PC-3 (cell line): ENCODE results near the gene CENPT. TPM values are rescaled to one million over a fixed set of nuclear protein-coding genes. Genes with fewer than 3 reads are reported as not detected.

ENCODE experiments used
- ATAC-seq: fragments of 200-7000 bp; cut with Tn5 transposase; 2 replicates; pipeline ENCODE4 v1.9.1; 2020; ENCODE audit warnings: mild to moderate bottlenecking, moderate library complexity
- BruUV-seq: library from RNA; stranded (reverse); fragments of 400-500 nt; replicated peaks from 2 replicates; lab custom pipeline; 2021; lab: Mats Ljungman, UMichigan
- CTCF ChIA-PET: fragments of 300-600 bp; sonication (Branson Sonifier 250); formaldehyde crosslinking; loops from one replicate; lab custom pipeline; 2022; ENCODE audit warnings: antibody characterized with exemption; lab: Charles Lee
- POLR2A ChIA-PET: fragments of 300-600 bp; sonication (Branson Sonifier 250); formaldehyde crosslinking; loops from one replicate; lab custom pipeline; 2022; ENCODE audit warnings: antibody characterized with exemption; ENCODE audit not compliant: unreplicated experiment; lab: Charles Lee
- DNase-seq: peaks from one replicate; pipeline ENCODE4 v3.0.0-alpha.2; 2015
- H2AFZ ChIP-seq: fragments of 300-600 bp; sonication (generic); 2 replicates; pipeline ENCODE4 v1.6.0; 2016; ENCODE audit warnings: antibody characterized with exemption, low read length
- H3F3A ChIP-seq: fragments of 300-600 bp; sonication (generic); one replicate; pipeline ENCODE4 v1.6.0; 2017; ENCODE audit warnings: antibody characterized with exemption, low read length, control low read depth, mild to moderate bottlenecking; ENCODE audit not compliant: unreplicated experiment
- H3K27ac ChIP-seq: fragments of 300-600 bp; sonication (generic); 2 replicates; pipeline ENCODE4 v1.5.1; 2016; ENCODE audit warnings: mild to moderate bottlenecking, low read length
- H3K27me3 ChIP-seq: fragments of 300-600 bp; sonication (generic); 2 replicates; pipeline ENCODE4 v1.6.1; 2016; ENCODE audit warnings: low read length, mixed read lengths
- H3K36me3 ChIP-seq: fragments of 300-600 bp; sonication (generic); 2 replicates; pipeline ENCODE4 v1.6.1; 2016; ENCODE audit warnings: low read depth, mixed run types, low read length, mixed read lengths
- H3K4me1 ChIP-seq: fragments of 300-600 bp; sonication (generic); 2 replicates; pipeline ENCODE4 v1.5.1; 2016; ENCODE audit warnings: low read length; ENCODE audit not compliant: insufficient read depth
- H3K4me2 ChIP-seq: fragments of 300-600 bp; sonication (generic); 2 replicates; pipeline ENCODE4 v1.6.0; 2016; ENCODE audit warnings: low read length
- H3K4me3 ChIP-seq: fragments of 300-600 bp; sonication (generic); 2 replicates; pipeline ENCODE4 v1.5.1; 2016; ENCODE audit warnings: mild to moderate bottlenecking, low read length, mixed read lengths
- H3K79me2 ChIP-seq: fragments of 300-600 bp; sonication (generic); 2 replicates; pipeline ENCODE4 v1.6.1; 2017; ENCODE audit warnings: low read length, mixed read lengths
- H3K9ac ChIP-seq: fragments of 300-600 bp; sonication (generic); 2 replicates; pipeline ENCODE4 v1.6.0; 2016; ENCODE audit warnings: mild to moderate bottlenecking, low read length
- H3K9me2 ChIP-seq: fragments of 300-600 bp; sonication (generic); replicated peaks from 2 replicates; pipeline ENCODE4 v1.6.1; 2016; ENCODE audit warnings: mixed run types, low read length, mixed read lengths
- H3K9me3 ChIP-seq: fragments of 300-600 bp; sonication (generic); 2 replicates; pipeline ENCODE4 v1.6.1; 2016; ENCODE audit warnings: low read length, mixed read lengths
- H4K20me1 ChIP-seq: fragments of 300-600 bp; sonication (generic); 2 replicates; pipeline ENCODE4 v1.6.1; 2016; ENCODE audit warnings: low read length, mixed read lengths
- EZH2 ChIP-seq: fragments of 300-600 bp; sonication (generic); IDR thresholded peaks from one replicate; pipeline ENCODE4 v1.6.1; 2017; ENCODE audit warnings: antibody characterized with exemption, mild to moderate bottlenecking, low read length; ENCODE audit not compliant: unreplicated experiment
- EZH2phosphoT487 ChIP-seq: fragments of 300-600 bp; sonication (generic); IDR thresholded peaks from 2 replicates; pipeline ENCODE4 v1.6.1; 2018; ENCODE audit warnings: mild to moderate bottlenecking, antibody characterized with exemption, low read length, borderline replicate concordance
- intact Hi-C: fragments of 100-400 bp; cut with micrococcal nuclease; formaldehyde crosslinking; loops from 2 replicates; pipeline ENCODE4 v1.9.0; 2023
- total RNA-seq: library from RNA; depleted of rRNA; stranded (reverse); fragments of >200 nt; gene quantifications from 2 replicates; pipeline ENCODE4 v1.2.3, GENCODE V29; 2014
- TF ChIP-seq, protein P1 (sequence below): fragments of 300-600 bp; sonication (generic); conservative IDR thresholded peaks from 2 replicates; pipeline ENCODE4 v1.5.1; 2017; ENCODE audit warnings: antibody characterized with exemption, low read depth, mild to moderate bottlenecking, low read length

CENPT gene
- total RNA-seq, 1 experiment from 2014 or later, result 35.1 TPM

DNA sequence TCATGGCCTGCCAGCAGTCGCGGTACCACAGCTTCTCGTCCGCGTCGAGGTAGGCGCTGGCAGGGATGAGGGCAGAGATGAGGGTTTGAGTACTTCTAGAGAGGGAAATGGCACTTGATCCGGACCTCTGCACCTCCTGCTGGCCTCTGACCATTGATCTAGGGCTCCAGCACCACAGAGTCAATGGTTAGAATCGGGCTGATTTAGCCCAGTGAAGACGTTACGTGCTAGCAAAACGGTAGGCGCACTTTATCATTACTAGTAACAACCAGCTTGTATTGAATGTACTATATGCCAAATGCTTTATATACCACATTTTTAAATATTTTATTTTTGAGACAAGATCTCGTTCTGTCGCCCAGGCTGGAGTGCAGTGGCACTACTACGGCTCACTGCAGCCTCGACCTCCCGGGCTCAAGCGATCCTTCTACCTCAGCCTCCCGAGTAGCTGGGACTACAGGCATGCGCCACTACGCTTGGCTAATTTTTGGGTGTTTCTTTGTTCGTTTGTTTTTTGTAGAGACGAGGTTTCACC, 40.3 kb downstream of the CENPT start:
- no peak overlapping the region for H3K27ac ChIP-seq
- no TSS peak for BruUV-seq

DNA sequence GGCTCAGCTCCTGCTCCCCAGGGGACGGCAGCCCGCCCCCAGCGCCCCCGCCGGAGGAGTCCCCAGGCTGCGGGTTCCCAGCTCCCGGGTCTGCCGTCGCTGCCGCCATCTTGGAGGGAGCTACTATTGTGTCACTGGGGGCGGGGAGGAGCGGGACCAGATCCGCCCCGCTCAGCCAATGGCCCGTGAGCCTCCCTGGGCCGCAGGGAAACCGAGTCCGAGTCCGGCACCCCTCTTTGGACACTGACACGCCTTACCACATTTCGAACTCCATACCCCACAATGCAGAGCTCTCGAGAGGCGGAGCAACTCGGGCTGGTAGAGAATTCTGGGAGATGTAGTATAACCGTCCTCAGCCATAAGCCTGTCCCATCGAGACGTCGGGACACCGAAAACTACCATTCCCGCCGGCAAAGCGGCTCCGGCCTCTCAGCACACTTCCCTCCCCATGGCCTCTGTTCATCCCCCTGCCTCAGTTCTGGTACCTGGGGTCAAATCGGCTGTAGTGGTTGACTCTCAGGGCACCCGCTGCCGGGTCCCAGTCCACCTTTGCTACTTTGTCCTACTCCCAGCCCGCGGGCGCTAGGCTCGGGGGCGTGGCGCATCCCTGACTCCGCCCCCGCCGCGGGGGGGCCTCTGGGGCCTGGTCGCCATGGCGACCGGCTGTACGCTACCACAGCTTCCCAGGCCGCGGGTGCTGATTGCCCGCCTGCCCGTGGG, 40.9 kb downstream of the CENPT start, which contains the start of the genes RANBP10 and TSNAXIP1:
Gene RANBP10 (minus strand): TSS at position 133 of the 720 bp plus-strand sequence. CDS start 24 bp downstream, at position 109.
Gene TSNAXIP1 (plus strand): TSS at position 462 of the 720 bp plus-strand sequence. CDS start 261 bp downstream, outside the sequence.
- Histone ChIP-seq H3K4me1 (peaks cover 10% of the 10 kb centered on the region), H3K79me2 (peaks cover 44% of the 10 kb centered on the region), H3K27ac (no peak within 1 kb of the TSS), H2AFZ (peak within 1 kb of the TSS; percentile 89), H3K9me2 (no peaks in the 10 kb centered on the region), H4K20me1 (no peaks in the 10 kb centered on the region), H3F3A (no peaks in the 10 kb centered on the region), H3K9ac (peak within 1 kb of the TSS; percentile 90), H3K4me2 (peak within 1 kb of the TSS; percentile 90), H3K27me3 (no peaks in the 10 kb centered on the region), H3K4me3 (peak within 1 kb of the TSS; percentile 99), H3K36me3 (no peaks in the 10 kb centered on the region), H3K9me3 (no peaks in the 10 kb centered on the region)
- BruUV-seq, result no TSS peak
- POLR2A ChIA-PET, result interaction anchor here (0.5 to 0.7 kb wide), 5 partner anchors 10 to 330 kb away, joined by 3 to 4 read pairs (median 3); no protein-coding TSS in a partner anchor
- DNase-seq (peak; percentile 95), ATAC-seq (peak; percentile 93)
- TF ChIP-seq, protein P1, sequence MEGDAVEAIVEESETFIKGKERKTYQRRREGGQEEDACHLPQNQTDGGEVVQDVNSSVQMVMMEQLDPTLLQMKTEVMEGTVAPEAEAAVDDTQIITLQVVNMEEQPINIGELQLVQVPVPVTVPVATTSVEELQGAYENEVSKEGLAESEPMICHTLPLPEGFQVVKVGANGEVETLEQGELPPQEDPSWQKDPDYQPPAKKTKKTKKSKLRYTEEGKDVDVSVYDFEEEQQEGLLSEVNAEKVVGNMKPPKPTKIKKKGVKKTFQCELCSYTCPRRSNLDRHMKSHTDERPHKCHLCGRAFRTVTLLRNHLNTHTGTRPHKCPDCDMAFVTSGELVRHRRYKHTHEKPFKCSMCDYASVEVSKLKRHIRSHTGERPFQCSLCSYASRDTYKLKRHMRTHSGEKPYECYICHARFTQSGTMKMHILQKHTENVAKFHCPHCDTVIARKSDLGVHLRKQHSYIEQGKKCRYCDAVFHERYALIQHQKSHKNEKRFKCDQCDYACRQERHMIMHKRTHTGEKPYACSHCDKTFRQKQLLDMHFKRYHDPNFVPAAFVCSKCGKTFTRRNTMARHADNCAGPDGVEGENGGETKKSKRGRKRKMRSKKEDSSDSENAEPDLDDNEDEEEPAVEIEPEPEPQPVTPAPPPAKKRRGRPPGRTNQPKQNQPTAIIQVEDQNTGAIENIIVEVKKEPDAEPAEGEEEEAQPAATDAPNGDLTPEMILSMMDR, result no peak
- TF ChIP-seq EZH2, result no peak
- TF ChIP-seq EZH2phosphoT487, result no peak
- intact Hi-C loops, result loop anchor here (5.0 kb wide), 1 partner anchor 84 kb away; no protein-coding TSS in a partner anchor
- CTCF ChIA-PET, result interaction anchor here (0.6 to 1.2 kb wide), 3 partner anchors 10 to 134 kb away, joined by 3 to 6 read pairs (median 5); no protein-coding TSS in a partner anchor

More for the DNA sequence above, 40.3 kb downstream of the CENPT start:
- no peaks in the 10 kb centered on the region for H3K27me3 ChIP-seq
- TF ChIP-seq EZH2phosphoT487, result no peak
- TF ChIP-seq, protein P1, result no peak
- no peak for TF ChIP-seq EZH2
- no peaks in the 10 kb centered on the region for H3F3A ChIP-seq
- ATAC-seq (no peak; the same call in 1 of the 2 replicates), DNase-seq (no peak)
- no peaks in the 10 kb centered on the region for H3K36me3 ChIP-seq
- intact Hi-C loops, result loop anchor here (5.0 kb wide), 1 partner anchor 85 kb away; no protein-coding TSS in a partner anchor
- ChIA-PET CTCF (interaction anchor here (0.6 to 1.2 kb wide), 3 partner anchors 9 to 135 kb away, joined by 3 to 6 read pairs (median 5); no protein-coding TSS in a partner anchor), POLR2A (interaction anchor here (0.5 to 0.6 kb wide), 4 partner anchors 9 to 331 kb away, joined by 3 to 4 read pairs (median 4); no protein-coding TSS in a partner anchor)
- peaks cover 10% of the 10 kb centered on the region for H3K4me1 ChIP-seq
- H3K4me2 ChIP-seq, result peak overlapping the region; percentile 90
- H4K20me1 ChIP-seq, result no peaks in the 10 kb centered on the region
- H3K9me3 ChIP-seq, result no peaks in the 10 kb centered on the region
- H3K79me2 ChIP-seq, result peaks cover 37% of the 10 kb centered on the region
- peak overlapping the region; percentile 89 for H2AFZ ChIP-seq
- no peaks in the 10 kb centered on the region for H3K9me2 ChIP-seq
- H3K4me3 ChIP-seq, result peak overlapping the region; percentile 99
- H3K9ac ChIP-seq, result peak overlapping the region; percentile 90
